HCT116 (cell line): ENCODE data around the gene CFAP53.

Experiments
- EGR1 ChIP-seq: IDR thresholded peaks from 2 replicates; pipeline ENCODE4 v1.6.1; 2012; ENCODE audit warnings: low read depth
- EZH2 ChIP-seq: fragments of 200-600 bp; sonication (generic); IDR thresholded peaks from 2 replicates; pipeline ENCODE4 v1.6.1; 2017; ENCODE audit warnings: antibody characterized with exemption, mixed run types
- POLR2A ChIP-seq: IDR thresholded peaks from 2 replicates; pipeline ENCODE4 v1.7.0; 2011; ENCODE audit warnings: borderline replicate concordance; ENCODE audit not compliant: insufficient read depth, insufficient read length; ENCODE audit errors: extremely low read depth
- POLR2AphosphoS5 ChIP-seq: IDR thresholded peaks from 2 replicates; pipeline ENCODE4 v1.6.1; 2011; ENCODE audit warnings: mild to moderate bottlenecking, low read depth, low read length, moderate library complexity
- RAD21 ChIP-seq: IDR thresholded peaks from 2 replicates; pipeline ENCODE4 v1.6.1; 2012; ENCODE audit warnings: low read depth, mild to moderate bottlenecking
- TCF7L2 ChIP-seq: IDR thresholded peaks from 2 replicates; pipeline ENCODE4 v1.7.0; 2011; ENCODE audit warnings: borderline replicate concordance, inconsistent platforms; ENCODE audit not compliant: insufficient read depth, insufficient read length; ENCODE audit errors: extremely low read depth
- YY1 ChIP-seq: IDR thresholded peaks from 2 replicates; pipeline ENCODE4 v1.6.1; 2011; ENCODE audit warnings: low read length, low read depth, moderate library complexity, mild to moderate bottlenecking; ENCODE audit not compliant: insufficient replicate concordance; ENCODE audit errors: extremely low read depth
- ZFX ChIP-seq: fragments of 450-650 bp; IDR thresholded peaks from 2 replicates; pipeline ENCODE4 v1.6.1; 2017
- TF ChIP-seq, protein P1 (sequence below), 3 experiments: fragments of 200-600 bp in 1 of 3; sonication (generic) in 1 of 3; IDR thresholded peaks in 2 of 3; conservative IDR thresholded peaks in 1 of 3; 2 replicates each; pipeline ENCODE4 v1.5.1; 2012 to 2017; ENCODE audit warnings: low read depth in 2 of 3, low read length in 2 of 3, antibody characterized with exemption in 1 of 3, borderline replicate concordance in 1 of 3, control low read depth in 1 of 3, mild to moderate bottlenecking in 1 of 3, mixed read lengths in 1 of 3, mixed run types in 1 of 3, moderate library complexity in 1 of 3; ENCODE audit not compliant: insufficient read depth in 1 of 3
- TF ChIP-seq, protein P2 (sequence below): IDR thresholded peaks from 2 replicates; pipeline ENCODE4 v1.6.1; 2012

DNA sequence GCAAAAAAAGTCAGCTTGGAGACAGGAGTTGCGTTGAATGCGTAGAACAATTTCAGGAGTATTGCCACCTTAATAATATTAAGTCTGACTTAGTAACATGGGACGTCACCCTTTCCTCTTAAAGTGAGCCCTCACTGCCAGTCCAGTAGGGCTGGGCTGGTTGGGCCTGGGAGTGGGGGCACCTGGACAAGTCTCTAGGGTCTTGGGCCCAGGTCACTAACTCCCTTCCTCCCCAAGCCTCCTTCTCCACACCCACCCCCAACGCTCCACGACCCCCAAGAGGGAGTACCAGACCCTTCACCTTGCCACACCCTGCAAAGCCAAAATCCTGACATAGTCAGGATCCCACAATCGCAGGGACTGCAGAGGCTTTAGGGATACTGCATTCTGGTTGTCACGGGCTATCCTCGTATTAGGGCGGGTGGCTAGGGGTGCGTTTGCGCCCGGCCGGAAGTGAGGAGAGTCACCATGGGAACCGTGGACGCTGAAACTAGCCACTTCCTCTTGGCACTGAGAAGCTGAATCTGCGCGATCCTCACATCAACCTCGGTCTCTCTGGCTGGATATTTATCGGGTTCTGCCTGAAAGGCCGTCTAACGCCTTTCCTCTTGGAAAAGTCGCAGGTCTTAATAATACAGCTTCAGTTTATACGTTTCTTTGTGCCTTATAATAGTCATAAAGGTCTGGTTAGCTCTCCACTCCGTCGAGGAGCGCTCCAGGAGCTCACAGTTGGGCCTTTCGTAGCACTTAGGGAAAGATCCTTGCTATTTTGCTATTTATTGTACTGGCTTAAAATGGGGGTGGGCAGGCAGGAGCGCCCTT, 31.5 kb upstream of the CFAP53 start:
- TF ChIP-seq POLR2A, result no peak
- TF ChIP-seq, protein P1, sequence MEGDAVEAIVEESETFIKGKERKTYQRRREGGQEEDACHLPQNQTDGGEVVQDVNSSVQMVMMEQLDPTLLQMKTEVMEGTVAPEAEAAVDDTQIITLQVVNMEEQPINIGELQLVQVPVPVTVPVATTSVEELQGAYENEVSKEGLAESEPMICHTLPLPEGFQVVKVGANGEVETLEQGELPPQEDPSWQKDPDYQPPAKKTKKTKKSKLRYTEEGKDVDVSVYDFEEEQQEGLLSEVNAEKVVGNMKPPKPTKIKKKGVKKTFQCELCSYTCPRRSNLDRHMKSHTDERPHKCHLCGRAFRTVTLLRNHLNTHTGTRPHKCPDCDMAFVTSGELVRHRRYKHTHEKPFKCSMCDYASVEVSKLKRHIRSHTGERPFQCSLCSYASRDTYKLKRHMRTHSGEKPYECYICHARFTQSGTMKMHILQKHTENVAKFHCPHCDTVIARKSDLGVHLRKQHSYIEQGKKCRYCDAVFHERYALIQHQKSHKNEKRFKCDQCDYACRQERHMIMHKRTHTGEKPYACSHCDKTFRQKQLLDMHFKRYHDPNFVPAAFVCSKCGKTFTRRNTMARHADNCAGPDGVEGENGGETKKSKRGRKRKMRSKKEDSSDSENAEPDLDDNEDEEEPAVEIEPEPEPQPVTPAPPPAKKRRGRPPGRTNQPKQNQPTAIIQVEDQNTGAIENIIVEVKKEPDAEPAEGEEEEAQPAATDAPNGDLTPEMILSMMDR (IDR thresholded peaks at IDR 0.05 in 2 of 3, conservative IDR thresholded peaks at IDR 0.05 in 1 of 3; ENCODE audit: borderline replicate concordance in 1 of 3, insufficient read depth in 1 of 3, low read depth in 2 of 3, low read length in 2 of 3), result no peak
- TF ChIP-seq POLR2AphosphoS5, result no peak
- no peak for TF ChIP-seq TCF7L2
- no peak for TF ChIP-seq EZH2
- no peak for TF ChIP-seq RAD21
- no peak for TF ChIP-seq ZFX
- no peak for TF ChIP-seq EGR1
- TF ChIP-seq YY1, result no peak
- TF ChIP-seq, protein P2, sequence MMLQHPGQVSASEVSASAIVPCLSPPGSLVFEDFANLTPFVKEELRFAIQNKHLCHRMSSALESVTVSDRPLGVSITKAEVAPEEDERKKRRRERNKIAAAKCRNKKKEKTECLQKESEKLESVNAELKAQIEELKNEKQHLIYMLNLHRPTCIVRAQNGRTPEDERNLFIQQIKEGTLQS, result no peak
